H1 (cell line): ENCODE data around the gene LPP. TPM values are rescaled to one million over a fixed set of nuclear protein-coding genes. Genes with fewer than 3 reads are reported as not detected.

Source experiments
- PHF8 ChIP-seq: fragments of 200-600 bp; sonication (generic); conservative IDR thresholded peaks from 2 replicates; pipeline ENCODE4 v1.7.1; 2012; ENCODE audit warnings: low read depth, mild to moderate bottlenecking, inconsistent platforms, low read length, moderate library complexity
- SUZ12 ChIP-seq: fragments of 200-600 bp; sonication (generic); IDR thresholded peaks from 2 replicates; pipeline ENCODE4 v1.6.1; 2012; ENCODE audit warnings: mild to moderate bottlenecking, inconsistent platforms, low read length, moderate library complexity, mixed read lengths
- polyA plus RNA-seq, 7 experiments: library from polyadenylated mRNA; depleted of rRNA in 3 of 7; stranded (reverse) in 5 of 7; unstranded in 2 of 7; fragments of >200 nt in 5 of 7; fragments of 200-250 nt in 2 of 7; gene quantifications; 1 replicate in 5 of 7; 2 replicates in 1 of 7; 4 replicates in 1 of 7; pipeline versions ENCODE4 v1.2.1 to v1.2.3, GENCODE V29; 2011 to 2013; ENCODE audit warnings: missing spikeins in 2 of 7, mixed read lengths in 2 of 7
- total RNA-seq: library from RNA; stranded (reverse); fragmentation: NEBNext Ultra II Directional; extraction: Animal tissue kit (Norgen Biotek cat#: 25700); gene quantifications from 2 replicates; pipeline ENCODE4 v1.2.1, GENCODE V29; 2021

The LPP gene
- total and polyA plus RNA-seq, 2 of the 8 experiments (the other 6 are each of a cell fraction or from before 2014, with no cell fraction given) = 10.0 to 53.3 TPM

DNA sequence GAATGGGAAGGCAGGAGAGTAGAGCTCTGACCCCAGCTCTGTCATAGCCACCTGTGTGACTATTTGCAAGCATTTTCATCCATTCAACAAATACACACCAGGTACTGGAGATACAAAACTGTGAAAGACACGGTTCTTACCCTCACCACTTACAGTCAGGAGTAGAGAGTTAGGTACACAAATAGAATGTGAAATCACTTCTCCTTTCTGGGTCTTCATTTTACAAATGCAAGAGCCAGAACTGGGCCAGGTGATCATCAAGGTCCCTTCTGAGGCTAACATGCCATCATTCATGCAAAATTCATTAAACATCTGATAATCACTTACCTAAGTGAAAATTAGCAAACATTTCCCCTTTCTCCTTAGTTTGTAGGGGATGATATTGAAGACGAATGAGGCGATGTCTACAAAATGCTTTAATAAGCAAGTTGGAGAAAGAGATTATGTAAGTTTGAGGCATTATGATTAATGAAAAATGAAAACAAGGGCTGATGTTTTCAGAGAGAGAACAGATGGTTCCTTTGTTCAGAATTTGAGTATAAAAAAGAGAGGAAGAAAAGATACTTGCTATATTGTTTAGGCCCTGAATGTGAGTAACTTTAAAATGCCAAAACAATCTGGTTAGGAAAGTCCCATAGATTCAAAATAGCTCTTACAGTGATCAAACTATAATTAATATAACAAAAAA is 88.6 kb downstream of the LPP start (continued):
- TF ChIP-seq SUZ12 (no peak), PHF8 (no peak)
